MCF 10A (cell line): ENCODE measurements around the gene ROCK1. TPM values are rescaled to one million over a fixed set of nuclear protein-coding genes. Genes with fewer than 3 reads are reported as not detected.
A peak's percentile ranks its signal among the peaks of the same experiment; 100 is the strongest.

Experiments used
- BruUV-seq: library from RNA; stranded (reverse); fragments of 400-500 nt; replicated peaks from 2 replicates; lab custom pipeline; 2021; lab: Mats Ljungman, UMichigan
- CTCF ChIA-PET: fragments of 300-600 bp; sonication (Branson Sonifier 250); formaldehyde crosslinking; extraction: SDS; loops from one replicate; lab custom pipeline; 2021; ENCODE audit warnings: antibody characterized with exemption, inconsistent platforms; lab: Yijun Ruan, JAX
- POLR2A ChIA-PET: fragments of 300-600, 350-650 bp; sonication (Branson Sonifier 250); formaldehyde crosslinking; extraction: SDS; loops from one replicate; lab custom pipeline; 2020; ENCODE audit warnings: antibody characterized with exemption, inconsistent platforms; lab: Yijun Ruan, JAX
- DNase-seq: peaks from one replicate; pipeline ENCODE4 v3.0.0-alpha.2; 2018; ENCODE audit not compliant: unreplicated experiment
- H3K27ac Mint-ChIP-seq: one replicate; pipeline ENCODE4 v1.8.0; 2022; ENCODE audit warnings: mild to moderate bottlenecking, low read depth, mixed read lengths; ENCODE audit not compliant: unreplicated experiment
- H3K27me3 Mint-ChIP-seq: one replicate; pipeline ENCODE4 v1.8.0; 2022; ENCODE audit warnings: mixed read lengths; ENCODE audit not compliant: insufficient read depth, unreplicated experiment
- H3K36me3 Mint-ChIP-seq: one replicate; pipeline ENCODE4 v1.8.0; 2022; ENCODE audit warnings: mild to moderate bottlenecking, moderate library complexity, mixed read lengths; ENCODE audit not compliant: insufficient read depth, unreplicated experiment
- H3K4me1 Mint-ChIP-seq: one replicate; pipeline ENCODE4 v1.8.0; 2022; ENCODE audit warnings: mixed read lengths; ENCODE audit not compliant: insufficient read depth, unreplicated experiment
- H3K4me3 Mint-ChIP-seq: one replicate; pipeline ENCODE4 v1.8.0; 2022; ENCODE audit warnings: mild to moderate bottlenecking, moderate library complexity, mixed read lengths; ENCODE audit not compliant: unreplicated experiment
- H3K9me3 Mint-ChIP-seq: one replicate; pipeline ENCODE4 v1.8.0; 2022; ENCODE audit warnings: mixed read lengths; ENCODE audit not compliant: unreplicated experiment
- CTCF ChIP-seq: fragments of 200-600 bp; IDR thresholded peaks from one replicate; pipeline ENCODE4 v1.8.0; 2022; ENCODE audit warnings: antibody characterized with exemption, mild to moderate bottlenecking; ENCODE audit not compliant: unreplicated experiment
- intact Hi-C: fragments of 100-400 bp; cut with micrococcal nuclease; formaldehyde crosslinking; loops from 2 replicates; pipeline ENCODE4 v1.14.1; 2022
- total RNA-seq: library from RNA; stranded (reverse); gene quantifications from 2 replicates; pipeline ENCODE4 v1.2.3, GENCODE V29; 2022

The ROCK1 gene
- total RNA-seq, 1 experiment from 2014 or later, result 47.9 TPM

- H3K27me3 Mint-ChIP-seq, result no peaks in the 10 kb centered on the region
- no peaks in the 10 kb centered on the region for H3K36me3 Mint-ChIP-seq
- H3K4me3 Mint-ChIP-seq, result no peak overlapping the region
- peak; percentile 40 for DNase-seq
- ChIA-PET CTCF (no interaction called here), POLR2A (interaction anchor here (0.9 kb wide), 1 partner anchor 11 kb away, joined by 3 read pairs; no protein-coding TSS in a partner anchor)
- BruUV-seq, result no TSS peak
- no peaks in the 10 kb centered on the region for H3K9me3 Mint-ChIP-seq
- no peak for TF ChIP-seq CTCF
- H3K4me1 Mint-ChIP-seq, result peaks cover 21% of the 10 kb centered on the region
- H3K27ac Mint-ChIP-seq, result no peak overlapping the region
- intact Hi-C loops, result loop anchor here (5.0 kb wide), 1 partner anchor 33 kb away; no protein-coding TSS in a partner anchor
Observed at GRCh38 chr18:21074336-21075323, 37.0 kb downstream of the ROCK1 start.

GRCh38 chr18:21073180-21073579 lies 38.4 kb downstream of the ROCK1 start:
- H3K9me3 Mint-ChIP-seq, result no peaks in the 10 kb centered on the region
- intact Hi-C loops, result loop anchor here (5.0 kb wide), 1 partner anchor 34 kb away; no protein-coding TSS in a partner anchor
- no peak for DNase-seq
- no peak for TF ChIP-seq CTCF
- H3K27me3 Mint-ChIP-seq, result no peaks in the 10 kb centered on the region
- no peak overlapping the region for H3K27ac Mint-ChIP-seq
- no TSS peak for BruUV-seq
- ChIA-PET CTCF (no interaction called here), POLR2A (interaction anchor here (0.6 kb wide), 1 partner anchor 34 kb away, joined by 4 read pairs; no protein-coding TSS in a partner anchor)
- peaks cover 5% of the 10 kb centered on the region for H3K36me3 Mint-ChIP-seq
- H3K4me3 Mint-ChIP-seq, result no peak overlapping the region
- peaks cover 15% of the 10 kb centered on the region for H3K4me1 Mint-ChIP-seq

GRCh38 chr18:21071071-21071470 lies 40.5 kb downstream of the ROCK1 start:
- no peak for TF ChIP-seq CTCF
- CTCF ChIA-PET, result no interaction called here
- Mint-ChIP-seq H3K9me3 (no peaks in the 10 kb centered on the region), H3K4me1 (peaks cover 15% of the 10 kb centered on the region), H3K27ac (no peak overlapping the region), H3K27me3 (no peaks in the 10 kb centered on the region), H3K4me3 (no peak overlapping the region), H3K36me3 (peaks cover 5% of the 10 kb centered on the region)
- no TSS peak for BruUV-seq
- intact Hi-C loops, result loop anchor here (5.0 kb wide), 1 partner anchor 36 kb away; no protein-coding TSS in a partner anchor
- POLR2A ChIA-PET, result no interaction called here
- DNase-seq, result no peak

GRCh38 chr18:21069468-21069867 lies 42.1 kb downstream of the ROCK1 start:
- TF ChIP-seq CTCF, result no peak
- Mint-ChIP-seq H3K27me3 (no peaks in the 10 kb centered on the region), H3K27ac (no peak overlapping the region), H3K36me3 (peaks cover 5% of the 10 kb centered on the region), H3K9me3 (no peaks in the 10 kb centered on the region), H3K4me1 (peaks cover 13% of the 10 kb centered on the region), H3K4me3 (no peak overlapping the region)
- CTCF ChIA-PET, result no interaction called here
- intact Hi-C loops, result no loop called here
- no TSS peak for BruUV-seq
- DNase-seq, result no peak
- POLR2A ChIA-PET, result no interaction called here
